HepG2 (cell line): Measurements from ENCODE around the gene TRMT10C. TPM values are rescaled to one million over a fixed set of nuclear protein-coding genes. Genes with fewer than 3 reads are reported as not detected.

Experiments used
- ATAC-seq: fragments of 200-7000 bp; cut with Tn5 transposase; 3 replicates; pipeline ENCODE4 v1.9.1; 2020; ENCODE audit warnings: mild to moderate bottlenecking, moderate library complexity
- BruUV-seq: library from RNA; stranded (reverse); fragments of 400-500 nt; replicated peaks from 2 replicates; lab custom pipeline; 2021; lab: Mats Ljungman, UMichigan
- CTCF ChIA-PET: fragments of 300-600 bp; formaldehyde crosslinking; extraction: SDS; loops from one replicate; lab custom pipeline; 2021; ENCODE audit warnings: low total read pairs, inconsistent platforms, low intra/inter-chr PET ratio; lab: Yijun Ruan, JAX
- POLR2A ChIA-PET: fragments of 350-600 bp; sonication (Branson Sonifier 250); formaldehyde crosslinking; loops from one replicate; lab custom pipeline; 2020; ENCODE audit warnings: antibody characterized with exemption, inconsistent platforms; lab: Yijun Ruan, JAX
- DNase-seq: peaks from one replicate; pipeline ENCODE4 v3.0.0-alpha.2; 2015; ENCODE audit warnings: low spot score
- FAIRE-seq: peaks from 3 replicates; lab custom pipeline; 2011; peaks lifted over from hg19 to GRCh38; lab: Jason Lieb, UNC
- H2AFZ ChIP-seq: one replicate; pipeline ENCODE4 v1.6.1; 2011; ENCODE audit warnings: low read length, inconsistent platforms
- H3K27ac ChIP-seq: fragments of 300-600 bp; 3 replicates; pipeline ENCODE4 v1.8.0; 2011; ENCODE audit warnings: mixed run types, mild to moderate bottlenecking, mixed read lengths, low read length, inconsistent platforms; ENCODE audit not compliant: insufficient read depth; ENCODE audit errors: extremely low read length
- H3K27me3 ChIP-seq, 2 experiments: fragments of 200-600 bp in 1 of 2; 2 replicates in 1 of 2; 3 replicates in 1 of 2; pipeline versions ENCODE4 v1.6.0 to v1.8.0; 2011; ENCODE audit warnings: low read length in 2 of 2, mild to moderate bottlenecking in 2 of 2, moderate library complexity in 2 of 2, inconsistent platforms in 1 of 2; ENCODE audit not compliant: insufficient read depth in 2 of 2, control insufficient read depth in 1 of 2
- H3K36me3 ChIP-seq, 2 experiments: fragments of 200-600 bp in 1 of 2; replicated peaks in 1 of 2; 2 replicates in 1 of 2; 3 replicates in 1 of 2; pipeline versions ENCODE4 v1.5.1 to v1.8.0; 2011; ENCODE audit warnings: low read length in 2 of 2, inconsistent platforms in 1 of 2; ENCODE audit not compliant: insufficient read depth in 2 of 2, control insufficient read depth in 1 of 2
- H3K4me1 ChIP-seq: 2 replicates; pipeline ENCODE4 v1.5.1; 2012; ENCODE audit warnings: low read length, inconsistent platforms; ENCODE audit not compliant: insufficient read depth
- H3K4me2 ChIP-seq: 2 replicates; pipeline ENCODE4 v1.6.0; 2011; ENCODE audit warnings: low read depth, low read length, inconsistent platforms
- H3K4me3 ChIP-seq, 3 experiments: fragments of 200-600 bp in 1 of 3; sonication (generic), shearing (Covaris generic) in 1 of 3; replicated peaks in 1 of 3; 2 replicates each; pipeline ENCODE4 v1.5.1; 2011 to 2016; ENCODE audit warnings: low read length in 3 of 3, inconsistent platforms in 2 of 3, low read depth in 2 of 3, mild to moderate bottlenecking in 2 of 3, control low read depth in 1 of 3, mixed read lengths in 1 of 3; ENCODE audit not compliant: insufficient read depth in 1 of 3
- H3K79me2 ChIP-seq: one replicate; pipeline ENCODE4 v1.6.1; 2011; ENCODE audit warnings: low read length, inconsistent platforms; ENCODE audit not compliant: insufficient read depth
- H3K9ac ChIP-seq: 2 replicates; pipeline ENCODE4 v1.6.0; 2011; ENCODE audit warnings: mild to moderate bottlenecking, low read depth, low read length, inconsistent platforms; ENCODE audit not compliant: insufficient read depth
- H3K9me3 ChIP-seq: 2 replicates; pipeline ENCODE4 v1.5.1; 2012; ENCODE audit warnings: mild to moderate bottlenecking, low read length
- H4K20me1 ChIP-seq: 2 replicates; pipeline ENCODE4 v1.6.0; 2011; ENCODE audit warnings: inconsistent platforms, mild to moderate bottlenecking, low read length, moderate library complexity; ENCODE audit not compliant: insufficient read depth
- CENPT ChIP-seq: sonication (generic); formaldehyde crosslinking; IDR thresholded peaks from 2 replicates; pipeline ENCODE4 v1.8.0; 2022; ENCODE audit warnings: low read depth, mild to moderate bottlenecking, moderate library complexity, missing genetic modification reagents
- KDM2A ChIP-seq: sonication (generic); formaldehyde crosslinking; IDR thresholded peaks from 2 replicates; pipeline ENCODE4 v1.4.0; 2020; ENCODE audit warnings: low read depth, missing genetic modification reagents, borderline replicate concordance
- PLRG1 ChIP-seq: fragments of 450-650 bp; conservative IDR thresholded peaks from 2 replicates; pipeline ENCODE4 v1.6.1; 2016
- TEAD2 ChIP-seq: sonication (generic); formaldehyde crosslinking; IDR thresholded peaks from 2 replicates; pipeline ENCODE4 v1.9.0; 2021; ENCODE audit warnings: missing genetic modification reagents
- ZBTB14 ChIP-seq: sonication (generic); formaldehyde crosslinking; IDR thresholded peaks from 2 replicates; pipeline ENCODE4 v1.4.0; 2020; ENCODE audit warnings: missing genetic modification reagents
- ZNF12 ChIP-seq: sonication (generic); formaldehyde crosslinking; IDR thresholded peaks from 2 replicates; pipeline ENCODE4 v1.5.0; 2020; ENCODE audit warnings: missing genetic modification reagents
- ZNF260 ChIP-seq: sonication (generic); formaldehyde crosslinking; IDR thresholded peaks from 2 replicates; pipeline ENCODE4 v1.4.0; 2020; ENCODE audit warnings: missing genetic modification reagents, low read depth, mild to moderate bottlenecking, borderline replicate concordance
- ZNF367 ChIP-seq: sonication (generic); formaldehyde crosslinking; IDR thresholded peaks from 2 replicates; pipeline ENCODE4 v1.4.0; 2020; ENCODE audit warnings: missing genetic modification reagents, borderline replicate concordance
- ZNF468 ChIP-seq: sonication (generic); formaldehyde crosslinking; IDR thresholded peaks from 2 replicates; pipeline ENCODE4 v1.8.0; 2022; ENCODE audit warnings: mild to moderate bottlenecking, moderate library complexity, missing genetic modification reagents
- ZNF724P ChIP-seq: sonication (generic); formaldehyde crosslinking; IDR thresholded peaks from 2 replicates; pipeline ENCODE4 v1.8.0; 2022; ENCODE audit warnings: missing genetic modification reagents, borderline replicate concordance
- ZNF740 ChIP-seq: sonication (generic); formaldehyde crosslinking; IDR thresholded peaks from 2 replicates; pipeline ENCODE4 v1.4.0; 2020; ENCODE audit warnings: missing genetic modification reagents
- ZNF772 ChIP-seq: sonication (generic); formaldehyde crosslinking; IDR thresholded peaks from 2 replicates; pipeline ENCODE4 v1.5.0; 2020; ENCODE audit warnings: mild to moderate bottlenecking, missing genetic modification reagents
- ZNF776 ChIP-seq: sonication (generic); formaldehyde crosslinking; IDR thresholded peaks from 2 replicates; pipeline ENCODE4 v1.4.0; 2020; ENCODE audit warnings: mild to moderate bottlenecking, missing genetic modification reagents
- WGBS: methylation state at CpG from one replicate; pipeline ENCODE4 v1.1.6; 2017; ENCODE audit warnings: low lambda C conversion rate; 5-methylcytosine and 5-hydroxymethylcytosine counted together
- in situ Hi-C: cut with HindIII; loops from 2 replicates; pipeline ENCODE4 v1.10.0; 2017; ENCODE audit warnings: low pct_unique_long_range_greater_than_20kb; ENCODE audit not compliant: extremely low pct_ligation_motif_present
- intact Hi-C: fragments of 100-400 bp; cut with micrococcal nuclease; formaldehyde crosslinking; loops from one replicate; pipeline ENCODE4 v1.10.0; 2022; ENCODE audit not compliant: unreplicated experiment
- polyA plus RNA-seq, 8 experiments: library from polyadenylated mRNA; depleted of rRNA in 3 of 8; stranded (reverse) in 7 of 8; unstranded in 1 of 8; fragments of >200 nt; fragmentation: Illumina TruSeq in 4 of 8; extraction: Trizol in 4 of 8; gene quantifications; 2 replicates each; pipeline versions ENCODE4 v1.2.1 to v1.2.3, GENCODE V29; 2011 to 2016; ENCODE audit warnings: low read depth in 4 of 8, missing spikeins in 1 of 8, mixed read lengths in 1 of 8; ENCODE audit not compliant: insufficient read depth in 1 of 8
- total RNA-seq, 5 experiments: library from RNA; depleted of rRNA; stranded (reverse); fragments of >200 nt; fragmentation: Illumina TruSeq; extraction: Trizol; gene quantifications; 2 replicates each; pipeline ENCODE4 v1.2.3, GENCODE V29; 2016; ENCODE audit warnings: low read depth in 1 of 5
- TF ChIP-seq, protein P1 (sequence below): sonication (generic); formaldehyde crosslinking; IDR thresholded peaks from 2 replicates; pipeline ENCODE4 v1.9.0; 2021; ENCODE audit warnings: mild to moderate bottlenecking, missing genetic modification reagents

The TRMT10C gene
- total and polyA plus RNA-seq, 2 of the 13 experiments (the other 11 are each of a cell fraction or from before 2014, with no cell fraction given) = 10.8 to 39.2 TPM

DNA sequence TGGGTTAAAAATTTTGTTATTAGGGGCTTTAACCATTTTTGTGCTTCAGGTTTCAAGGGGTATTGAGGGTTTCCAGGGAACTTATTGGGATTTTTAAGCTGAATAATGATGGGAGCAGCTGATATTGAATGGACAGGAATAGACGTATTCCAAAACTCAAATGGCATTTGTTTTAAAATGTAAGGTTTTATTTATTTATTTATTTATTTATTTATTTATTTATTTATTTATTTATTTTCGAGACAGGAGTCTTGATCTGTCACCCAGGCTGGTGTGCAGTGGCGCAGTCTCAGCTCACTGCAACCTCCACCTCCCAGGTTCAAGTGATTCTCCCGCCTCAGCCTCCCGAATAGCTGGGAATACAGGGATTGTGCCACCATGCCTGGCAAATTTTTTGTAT, 26.4 kb upstream of the TRMT10C start (continued):
- TF ChIP-seq PLRG1 = no peak
- no peak for TF ChIP-seq ZNF724P
- TF ChIP-seq TEAD2 = no peak
- no peak for TF ChIP-seq ZNF12 (CRISPR knock-in tag)

DNA sequence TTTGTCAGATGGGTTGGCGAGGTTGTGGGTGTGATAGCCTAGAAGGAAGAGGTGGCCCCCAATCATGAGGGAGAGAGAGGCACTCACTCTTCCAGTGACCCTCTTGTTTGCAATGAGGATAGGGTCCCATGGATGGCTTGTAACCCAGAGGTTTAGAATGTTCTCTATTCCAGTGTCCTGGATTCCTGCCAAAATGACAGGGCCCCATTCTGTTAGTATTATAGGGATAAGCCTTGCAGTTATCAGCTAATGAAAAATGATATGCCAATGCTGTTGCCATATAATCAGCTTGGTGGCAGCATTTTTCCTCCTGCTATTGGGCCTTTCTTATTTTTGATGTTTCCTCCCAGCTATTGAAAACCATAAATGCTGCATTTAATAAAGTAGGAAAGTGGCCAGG, 25.4 kb upstream of the TRMT10C start:
- CTCF ChIA-PET = no interaction called here
- Histone ChIP-seq H3K4me2 (no peak overlapping the region), H2AFZ (no peak overlapping the region), H3K27me3 (0 out of 5 replicates have a peak, but pooled peaks cover 0 to 7% of the 10 kb centered on the region in 2 experiments), H3K9ac (no peak overlapping the region), H3K79me2 (no peaks in the 10 kb centered on the region), H4K20me1 (no peaks in the 10 kb centered on the region), H3K36me3 (no peaks in the 10 kb centered on the region), H3K4me3 (no peak overlapping the region), H3K27ac (no peak overlapping the region), H3K9me3 (no peaks in the 10 kb centered on the region), H3K4me1 (no peaks in the 10 kb centered on the region)
- intact Hi-C loops = no loop called here
- in situ Hi-C loops = no loop called here
- 33% methylated on average over 1 of the region's 1 CpG for WGBS
- no TSS peak for BruUV-seq
- POLR2A ChIA-PET = no interaction called here
- TF ChIP-seq KDM2A = no peak
- TF ChIP-seq, protein P1, sequence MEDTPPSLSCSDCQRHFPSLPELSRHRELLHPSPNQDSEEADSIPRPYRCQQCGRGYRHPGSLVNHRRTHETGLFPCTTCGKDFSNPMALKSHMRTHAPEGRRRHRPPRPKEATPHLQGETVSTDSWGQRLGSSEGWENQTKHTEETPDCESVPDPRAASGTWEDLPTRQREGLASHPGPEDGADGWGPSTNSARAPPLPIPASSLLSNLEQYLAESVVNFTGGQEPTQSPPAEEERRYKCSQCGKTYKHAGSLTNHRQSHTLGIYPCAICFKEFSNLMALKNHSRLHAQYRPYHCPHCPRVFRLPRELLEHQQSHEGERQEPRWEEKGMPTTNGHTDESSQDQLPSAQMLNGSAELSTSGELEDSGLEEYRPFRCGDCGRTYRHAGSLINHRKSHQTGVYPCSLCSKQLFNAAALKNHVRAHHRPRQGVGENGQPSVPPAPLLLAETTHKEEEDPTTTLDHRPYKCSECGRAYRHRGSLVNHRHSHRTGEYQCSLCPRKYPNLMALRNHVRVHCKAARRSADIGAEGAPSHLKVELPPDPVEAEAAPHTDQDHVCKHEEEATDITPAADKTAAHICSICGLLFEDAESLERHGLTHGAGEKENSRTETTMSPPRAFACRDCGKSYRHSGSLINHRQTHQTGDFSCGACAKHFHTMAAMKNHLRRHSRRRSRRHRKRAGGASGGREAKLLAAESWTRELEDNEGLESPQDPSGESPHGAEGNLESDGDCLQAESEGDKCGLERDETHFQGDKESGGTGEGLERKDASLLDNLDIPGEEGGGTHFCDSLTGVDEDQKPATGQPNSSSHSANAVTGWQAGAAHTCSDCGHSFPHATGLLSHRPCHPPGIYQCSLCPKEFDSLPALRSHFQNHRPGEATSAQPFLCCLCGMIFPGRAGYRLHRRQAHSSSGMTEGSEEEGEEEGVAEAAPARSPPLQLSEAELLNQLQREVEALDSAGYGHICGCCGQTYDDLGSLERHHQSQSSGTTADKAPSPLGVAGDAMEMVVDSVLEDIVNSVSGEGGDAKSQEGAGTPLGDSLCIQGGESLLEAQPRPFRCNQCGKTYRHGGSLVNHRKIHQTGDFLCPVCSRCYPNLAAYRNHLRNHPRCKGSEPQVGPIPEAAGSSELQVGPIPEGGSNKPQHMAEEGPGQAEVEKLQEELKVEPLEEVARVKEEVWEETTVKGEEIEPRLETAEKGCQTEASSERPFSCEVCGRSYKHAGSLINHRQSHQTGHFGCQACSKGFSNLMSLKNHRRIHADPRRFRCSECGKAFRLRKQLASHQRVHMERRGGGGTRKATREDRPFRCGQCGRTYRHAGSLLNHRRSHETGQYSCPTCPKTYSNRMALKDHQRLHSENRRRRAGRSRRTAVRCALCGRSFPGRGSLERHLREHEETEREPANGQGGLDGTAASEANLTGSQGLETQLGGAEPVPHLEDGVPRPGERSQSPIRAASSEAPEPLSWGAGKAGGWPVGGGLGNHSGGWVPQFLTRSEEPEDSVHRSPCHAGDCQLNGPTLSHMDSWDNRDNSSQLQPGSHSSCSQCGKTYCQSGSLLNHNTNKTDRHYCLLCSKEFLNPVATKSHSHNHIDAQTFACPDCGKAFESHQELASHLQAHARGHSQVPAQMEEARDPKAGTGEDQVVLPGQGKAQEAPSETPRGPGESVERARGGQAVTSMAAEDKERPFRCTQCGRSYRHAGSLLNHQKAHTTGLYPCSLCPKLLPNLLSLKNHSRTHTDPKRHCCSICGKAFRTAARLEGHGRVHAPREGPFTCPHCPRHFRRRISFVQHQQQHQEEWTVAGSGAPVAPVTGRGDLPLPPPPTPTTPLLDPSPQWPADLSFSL = no peak
- no peak for TF ChIP-seq ZBTB14
- TF ChIP-seq ZNF260 (CRISPR knock-in tag) = no peak
- no peak for TF ChIP-seq ZNF367 (CRISPR knock-in tag)
- no peak for TF ChIP-seq CENPT (CRISPR knock-in tag)
- TF ChIP-seq ZNF740 (CRISPR knock-in tag) = no peak
- TF ChIP-seq ZNF772 = no peak
- TF ChIP-seq ZNF776 = no peak
- no peak for TF ChIP-seq ZNF468 (CRISPR knock-in tag)
- FAIRE-seq = no peak
- ATAC-seq = no peak
- no peak for DNase-seq
